GM18520 (cell line): ENCODE data around the gene SLC22A31.
"Not testable (repeated sequence)": the region's sequence is repeated elsewhere in the genome, so short reads cannot be mapped to it uniquely, and the experiment has no call there.

Experiments
- ATAC-seq: cut with Tn5 transposase; IDR thresholded peaks from one replicate; pipeline ENCODE4 v1.9.1; 2021; ENCODE audit not compliant: unreplicated experiment

Gene SLC22A31

DNA sequence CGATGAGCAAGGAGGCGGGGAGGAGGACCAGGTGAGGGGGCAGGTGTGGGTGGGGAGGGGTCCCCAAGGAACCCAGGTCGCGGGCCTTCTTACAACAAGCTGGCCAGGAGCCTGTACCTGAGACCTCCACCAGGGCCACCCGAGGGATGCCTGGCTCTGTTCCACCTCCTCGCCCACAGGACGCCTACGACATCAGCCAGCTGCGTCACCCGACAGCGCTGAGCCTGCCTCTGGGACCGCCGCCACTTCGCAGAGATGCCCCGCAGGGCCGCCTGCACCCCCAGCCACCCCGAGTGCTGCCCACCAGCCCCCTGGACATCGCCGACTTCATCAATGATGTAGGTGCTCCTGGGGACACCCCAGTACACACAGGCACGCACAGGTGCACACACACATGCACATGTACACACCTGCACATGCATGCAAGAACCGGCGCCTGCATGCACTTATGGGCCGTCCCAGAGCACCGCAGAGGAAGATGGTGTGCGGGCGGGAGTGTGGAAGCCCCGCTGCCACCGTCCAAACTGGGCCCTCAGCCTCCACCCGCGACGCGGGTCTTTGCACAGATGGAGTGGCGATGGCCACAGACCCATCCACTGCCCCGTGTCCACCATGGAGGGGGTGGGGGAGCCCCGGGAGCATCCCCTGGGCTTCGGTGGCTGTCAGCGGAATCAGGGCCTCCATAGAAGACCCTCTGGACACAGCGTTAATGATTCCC, 6.6 kb downstream of the SLC22A31 start:
- ATAC-seq: no peak

GRCh38 chr16:89192956-89193575, 7.3 kb downstream of the SLC22A31 start:
- ATAC-seq: no peak

GRCh38 chr16:89192186-89192955, 8.0 kb downstream of the SLC22A31 start:
- ATAC-seq: not testable (repeated sequence)

DNA sequence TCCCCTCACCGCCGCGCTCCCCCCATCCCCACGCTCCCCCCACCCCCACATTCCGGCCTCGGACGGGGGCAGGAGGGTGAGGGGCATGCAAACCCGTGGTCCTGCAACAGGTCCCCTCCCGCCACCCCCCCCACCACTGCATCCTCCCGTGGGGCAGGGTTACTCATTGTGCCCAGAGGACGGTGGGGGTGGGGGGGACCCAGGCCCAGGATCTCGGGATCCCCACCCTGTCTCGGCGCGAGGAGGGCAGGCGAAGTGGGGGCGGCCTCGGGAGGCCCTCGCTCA, 8.5 kb downstream of the SLC22A31 start:
- ATAC-seq: no peak

- no peak for ATAC-seq
Measured at GRCh38 chr16:89191033-89191900, 9.1 kb downstream of the SLC22A31 start.

GRCh38 chr16:89190150-89190958, 10.0 kb downstream of the SLC22A31 start:
- ATAC-seq: no peak

GRCh38 chr16:89189358-89190025, 10.8 kb downstream of the SLC22A31 start:
- ATAC-seq: no peak

DNA sequence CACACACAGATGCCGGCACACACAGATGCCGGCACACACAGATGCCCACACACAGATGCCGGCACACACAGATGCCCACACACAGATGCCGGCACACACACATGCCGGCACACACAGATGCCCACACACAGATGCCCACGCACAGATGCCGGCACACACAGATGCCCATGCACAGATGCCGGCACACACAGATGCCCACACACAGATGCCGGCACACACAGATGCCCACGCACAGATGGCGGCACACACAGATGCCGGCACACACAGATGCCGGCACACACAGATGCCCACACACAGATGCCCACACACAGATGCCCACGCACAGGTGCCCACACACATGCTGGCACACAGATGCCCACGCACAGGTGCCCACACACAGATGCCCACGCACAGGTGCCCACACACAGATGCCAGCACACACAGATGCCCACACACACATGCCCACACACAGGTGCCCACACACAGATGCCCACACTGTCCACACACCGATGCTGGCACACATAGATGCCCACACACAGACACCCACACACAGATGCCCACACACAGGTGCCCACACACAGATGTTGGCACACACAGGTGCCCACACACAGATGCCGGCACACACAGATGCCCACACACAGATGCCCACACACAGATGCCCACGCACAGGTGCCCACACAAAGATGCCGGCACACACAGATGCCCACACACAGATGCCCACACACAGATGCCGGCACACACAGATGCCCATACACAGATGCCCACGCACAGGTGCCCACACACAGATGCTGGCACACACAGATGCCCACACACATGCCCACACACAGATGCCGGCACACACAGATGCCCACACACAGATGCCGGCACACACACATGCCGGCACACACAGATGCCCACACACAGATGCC, 11.6 kb downstream of the SLC22A31 start:
- not testable (repeated sequence) for ATAC-seq

GRCh38 chr16:89187770-89188392, 12.5 kb downstream of the SLC22A31 start:
- ATAC-seq: no peak

DNA sequence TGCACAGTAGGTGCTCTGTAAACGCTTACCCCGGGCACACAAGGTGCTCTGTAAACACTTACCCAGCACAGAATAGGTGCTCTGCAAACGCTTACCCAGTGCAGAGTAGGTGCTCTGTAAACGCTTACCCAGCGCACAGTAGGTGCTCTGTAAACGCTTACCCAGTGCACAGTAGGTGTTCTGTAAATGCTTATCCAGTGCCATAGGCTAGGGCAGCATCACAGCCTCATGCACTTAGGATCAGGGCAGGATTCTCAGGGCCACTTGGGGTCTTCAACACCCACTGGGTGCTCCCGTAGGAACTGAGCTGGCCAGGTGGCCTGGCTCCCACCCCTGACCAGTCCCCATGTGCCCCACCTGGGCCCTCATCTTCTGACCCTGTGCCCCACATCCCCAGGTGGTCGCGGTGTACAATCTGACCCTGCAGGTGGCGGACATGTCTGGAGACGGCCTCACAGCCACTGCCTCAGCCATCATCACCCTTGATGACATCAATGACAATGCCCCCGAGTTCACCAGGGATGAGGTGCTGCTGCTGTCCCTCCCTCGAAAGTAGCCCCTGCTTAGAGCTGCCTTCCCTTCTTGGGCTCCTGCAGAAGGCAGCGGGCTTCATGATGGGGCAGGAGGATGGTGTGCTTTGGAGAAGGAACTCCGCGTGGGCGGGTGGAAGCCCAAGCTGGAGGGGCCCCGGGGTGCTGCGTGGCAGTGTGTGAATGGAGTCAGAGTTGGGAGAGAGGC, 13.1 kb downstream of the SLC22A31 start:
- no peak for ATAC-seq

DNA sequence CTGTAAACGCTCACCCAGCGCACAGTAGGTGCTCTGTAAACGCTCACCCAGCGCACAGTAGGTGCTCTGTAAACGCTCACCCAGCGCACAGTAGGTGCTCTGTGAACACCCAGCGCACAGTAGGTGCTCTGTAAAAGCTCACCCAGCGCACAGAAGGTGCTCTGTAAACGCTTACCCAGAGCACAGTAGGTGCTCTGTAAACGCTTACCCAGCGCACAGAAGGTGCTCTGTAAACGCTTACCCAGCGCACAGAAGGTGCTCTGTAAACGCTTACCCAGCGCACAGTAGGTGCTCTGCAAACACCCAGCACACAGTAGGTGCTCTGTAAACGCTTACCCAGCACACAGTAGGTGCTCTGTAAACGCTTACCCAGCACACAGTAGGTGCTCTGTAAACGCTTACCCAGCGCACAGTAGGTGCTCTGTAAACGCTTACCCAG, 13.7 kb downstream of the SLC22A31 start:
- not testable (repeated sequence) for ATAC-seq

- ATAC-seq: not testable (repeated sequence)
Measured at GRCh38 chr16:89185887-89186592, 14.3 kb downstream of the SLC22A31 start.

DNA sequence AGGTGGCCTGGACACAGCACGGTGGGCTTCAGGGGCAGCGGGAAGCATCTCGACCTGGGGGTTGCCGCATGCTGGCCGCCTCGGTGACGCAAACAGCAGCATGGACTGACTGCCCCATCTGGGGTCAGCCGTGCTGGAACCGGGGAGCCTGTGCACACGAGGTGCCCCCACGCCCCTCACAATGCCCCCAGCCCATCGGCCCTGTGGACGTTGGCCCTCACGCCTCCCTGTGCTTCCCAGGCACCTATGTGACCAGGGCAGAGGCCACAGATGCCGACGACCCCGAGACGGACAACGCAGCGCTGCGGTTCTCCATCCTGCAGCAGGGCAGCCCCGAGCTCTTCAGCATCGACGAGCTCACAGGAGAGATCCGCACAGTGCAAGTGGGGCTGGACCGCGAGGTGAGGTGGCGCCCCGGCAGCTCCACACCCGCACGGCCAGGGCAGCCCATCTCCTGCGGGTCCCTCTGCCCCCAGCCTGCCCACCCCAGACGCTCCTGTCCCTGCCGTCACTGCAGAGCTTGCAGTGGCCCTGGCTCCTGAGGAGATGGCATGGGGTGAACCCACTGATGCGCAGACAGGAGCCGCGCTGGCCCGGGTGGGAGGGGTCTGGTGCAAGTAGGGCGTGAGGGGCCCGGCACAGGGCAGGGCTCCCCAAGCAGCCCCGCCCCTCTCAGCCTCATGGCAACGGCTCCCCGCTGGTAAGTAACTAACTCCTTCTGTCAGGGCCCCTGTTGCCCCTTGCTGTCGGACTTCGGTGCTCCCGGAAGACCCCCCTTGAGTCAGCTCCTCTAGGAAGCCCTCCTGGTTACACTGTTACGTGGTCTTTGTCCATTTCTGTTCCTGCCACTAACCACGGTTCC, 15.2 kb downstream of the SLC22A31 start:
- ATAC-seq: no peak

GRCh38 chr16:89184677-89184932, 15.7 kb downstream of the SLC22A31 start:
- ATAC-seq: no peak

DNA sequence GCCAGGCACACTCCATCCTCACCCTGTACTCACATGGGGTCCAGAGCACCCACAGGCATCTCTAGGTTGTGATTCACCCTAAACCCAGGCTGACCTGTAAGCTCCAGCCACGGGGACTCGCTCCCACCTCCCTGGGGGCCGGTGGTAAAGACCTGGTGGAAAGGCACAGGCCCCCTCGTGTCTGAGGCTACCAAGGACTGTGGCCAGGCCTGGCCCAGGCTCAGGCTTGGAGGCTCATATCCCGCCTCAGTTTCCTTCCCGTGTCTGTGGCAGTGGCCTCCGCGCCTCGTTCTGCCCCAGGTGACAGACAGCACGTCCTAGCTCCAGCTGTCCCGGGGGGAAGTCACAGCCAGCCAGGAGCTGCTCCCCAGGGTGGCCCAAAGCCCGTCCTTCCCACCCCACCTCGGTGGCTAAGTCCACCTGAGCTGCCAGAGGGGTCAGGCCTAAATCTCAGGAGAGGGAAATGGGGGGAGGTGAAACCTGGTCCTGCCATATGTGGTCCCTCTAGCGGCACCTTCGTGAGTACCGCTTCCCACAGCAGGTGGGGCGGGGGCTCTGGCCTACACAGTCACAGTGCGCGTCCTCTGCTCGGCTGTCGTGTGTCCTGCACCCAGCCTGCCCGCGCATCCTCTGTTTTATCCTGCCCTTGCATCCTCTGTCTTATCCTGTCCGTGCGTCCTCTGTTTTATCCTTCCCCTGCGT, 16.2 kb downstream of the SLC22A31 start:
- no peak for ATAC-seq

DNA sequence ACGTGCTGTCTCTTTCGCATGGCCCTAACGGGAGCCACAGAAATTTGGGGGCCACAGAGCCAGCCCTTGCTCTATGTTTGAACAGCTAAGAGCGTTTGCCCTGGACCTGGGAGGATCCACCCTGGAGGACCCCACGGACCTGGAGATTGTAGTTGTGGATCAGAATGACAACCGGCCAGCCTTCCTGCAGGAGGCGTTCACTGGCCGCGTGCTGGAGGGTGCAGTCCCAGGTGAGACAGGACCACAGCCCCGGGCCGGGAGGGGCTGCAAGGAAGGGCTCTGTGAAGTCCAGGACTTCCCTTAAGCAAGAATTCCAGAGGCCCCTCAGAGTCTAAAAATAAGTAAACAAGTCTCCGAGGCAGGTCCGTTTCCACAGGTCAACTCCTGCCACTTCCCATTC, 16.9 kb downstream of the SLC22A31 start:
- ATAC-seq: no peak
